Measurements from ENCODE around the gene FANCC. TPM values are rescaled to one million over a fixed set of nuclear protein-coding genes. Genes with fewer than 3 reads are reported as not detected.

FANCC gene
- total RNA-seq, 2 experiments from 2014 or later = 18.4 to 18.8 TPM

- no peak for DNase-seq
- no peaks in the 10 kb centered on the region for H3K27me3 Mint-ChIP-seq
- H3K27ac Mint-ChIP-seq = no peak overlapping the region
- no peak for ATAC-seq
- H3K36me3 Mint-ChIP-seq = no peaks in the 10 kb centered on the region
- no peaks in the 10 kb centered on the region for H3K9me3 Mint-ChIP-seq (ENCODE audit: low read depth)
- peaks cover 9% of the 10 kb centered on the region for H3K4me1 Mint-ChIP-seq
- CTCF ChIA-PET = interaction anchor here (1.1 kb wide), 1 partner anchor 415 kb away, joined by 3 read pairs; no protein-coding TSS in a partner anchor
- no peak overlapping the region for H3K4me3 Mint-ChIP-seq
Observed at GRCh38 chr9:95095641-95096355, 221.7 kb downstream of the FANCC start.

- Mint-ChIP-seq H3K4me1 (peaks cover 9% of the 10 kb centered on the region), H3K27me3 (no peaks in the 10 kb centered on the region), H3K36me3 (no peaks in the 10 kb centered on the region), H3K9me3 (ENCODE audit: low read depth) (no peaks in the 10 kb centered on the region), H3K4me3 (no peak overlapping the region), H3K27ac (no peak overlapping the region)
- ATAC-seq (no peak), DNase-seq (no peak)
- CTCF ChIA-PET = no interaction called here
Observed at GRCh38 chr9:95094002-95094401, 223.5 kb downstream of the FANCC start.

- Mint-ChIP-seq H3K27ac (no peak overlapping the region), H3K36me3 (no peaks in the 10 kb centered on the region), H3K4me3 (no peak overlapping the region), H3K9me3 (ENCODE audit: low read depth) (no peaks in the 10 kb centered on the region), H3K4me1 (peaks cover 9% of the 10 kb centered on the region), H3K27me3 (no peaks in the 10 kb centered on the region)
- DNase-seq (no peak), ATAC-seq (no peak)
- CTCF ChIA-PET = no interaction called here
Observed at GRCh38 chr9:95093586-95093985, 223.9 kb downstream of the FANCC start.

- H3K27me3 Mint-ChIP-seq = no peaks in the 10 kb centered on the region
- H3K4me3 Mint-ChIP-seq = no peak overlapping the region
- H3K9me3 Mint-ChIP-seq (ENCODE audit: low read depth) = no peaks in the 10 kb centered on the region
- ATAC-seq (no peak), DNase-seq (no peak)
- H3K27ac Mint-ChIP-seq = no peak overlapping the region
- CTCF ChIA-PET = no interaction called here
- H3K4me1 Mint-ChIP-seq = peaks cover 9% of the 10 kb centered on the region
- H3K36me3 Mint-ChIP-seq = no peaks in the 10 kb centered on the region
Observed at GRCh38 chr9:95092262-95093072, 225.0 kb downstream of the FANCC start.

GRCh38 chr9:95091601-95092261, 225.8 kb downstream of the FANCC start:
- Mint-ChIP-seq H3K27me3 (no peaks in the 10 kb centered on the region), H3K36me3 (no peaks in the 10 kb centered on the region), H3K4me3 (no peak overlapping the region), H3K9me3 (ENCODE audit: low read depth) (no peaks in the 10 kb centered on the region), H3K4me1 (peaks cover 9% of the 10 kb centered on the region), H3K27ac (no peak overlapping the region)
- ATAC-seq (no peak), DNase-seq (no peak)
- CTCF ChIA-PET = no interaction called here

GRCh38 chr9:95090871-95091577, 226.5 kb downstream of the FANCC start:
- Mint-ChIP-seq H3K9me3 (ENCODE audit: low read depth) (no peaks in the 10 kb centered on the region), H3K27me3 (no peaks in the 10 kb centered on the region)
- CTCF ChIA-PET = no interaction called here

GRCh38 chr9:95090023-95090791, 227.3 kb downstream of the FANCC start:
- Mint-ChIP-seq H3K4me3 (no peak overlapping the region), H3K27me3 (no peaks in the 10 kb centered on the region), H3K27ac (no peak overlapping the region), H3K36me3 (no peaks in the 10 kb centered on the region), H3K9me3 (ENCODE audit: low read depth) (no peaks in the 10 kb centered on the region), H3K4me1 (peaks cover 9% of the 10 kb centered on the region)
- no peak for ATAC-seq
- DNase-seq = no peak
- CTCF ChIA-PET = no interaction called here

More at GRCh38 chr9:95090871-95091577, 226.5 kb downstream of the FANCC start:
- Mint-ChIP-seq H3K27ac (no peak overlapping the region), H3K4me3 (no peak overlapping the region), H3K4me1 (peaks cover 9% of the 10 kb centered on the region), H3K36me3 (no peaks in the 10 kb centered on the region)
- ATAC-seq = no peak
- DNase-seq = no peak

GRCh38 chr9:95089257-95090022, 228.1 kb downstream of the FANCC start:
- DNase-seq (no peak), ATAC-seq (no peak)
- Mint-ChIP-seq H3K9me3 (ENCODE audit: low read depth) (no peaks in the 10 kb centered on the region), H3K36me3 (no peaks in the 10 kb centered on the region), H3K27me3 (no peaks in the 10 kb centered on the region), H3K4me1 (peaks cover 9% of the 10 kb centered on the region), H3K4me3 (no peak overlapping the region), H3K27ac (no peak overlapping the region)
- CTCF ChIA-PET = interaction anchor here (1.3 kb wide), 1 partner anchor 79 kb away, joined by 4 read pairs; no protein-coding TSS in a partner anchor

- Mint-ChIP-seq H3K27ac (no peak overlapping the region), H3K36me3 (no peaks in the 10 kb centered on the region), H3K9me3 (ENCODE audit: low read depth) (no peaks in the 10 kb centered on the region), H3K4me1 (peaks cover 10% of the 10 kb centered on the region), H3K27me3 (no peaks in the 10 kb centered on the region), H3K4me3 (no peak overlapping the region)
- no peak for ATAC-seq
- CTCF ChIA-PET = interaction anchor here (1.3 kb wide), 1 partner anchor 80 kb away, joined by 4 read pairs; no protein-coding TSS in a partner anchor
- DNase-seq = no peak
Observed at GRCh38 chr9:95088421-95089161, 228.9 kb downstream of the FANCC start.

- CTCF ChIA-PET = interaction anchor here (1.3 kb wide), 1 partner anchor 80 kb away, joined by 4 read pairs; no protein-coding TSS in a partner anchor
- Mint-ChIP-seq H3K4me3 (no peak overlapping the region), H3K36me3 (no peaks in the 10 kb centered on the region), H3K27ac (no peak overlapping the region), H3K4me1 (peaks cover 6% of the 10 kb centered on the region), H3K9me3 (ENCODE audit: low read depth) (no peaks in the 10 kb centered on the region), H3K27me3 (no peaks in the 10 kb centered on the region)
- DNase-seq (no peak), ATAC-seq (peak; percentile 23)
Observed at GRCh38 chr9:95087659-95088242, 229.8 kb downstream of the FANCC start.

- H3K36me3 Mint-ChIP-seq = no peaks in the 10 kb centered on the region
- CTCF ChIA-PET = no interaction called here
Observed at GRCh38 chr9:95086564-95086955, 230.9 kb downstream of the FANCC start.

More at GRCh38 chr9:95086564-95086955, 230.9 kb downstream of the FANCC start:
- H3K4me3 Mint-ChIP-seq = no peak overlapping the region
- no peaks in the 10 kb centered on the region for H3K27me3 Mint-ChIP-seq
- no peak for ATAC-seq
- no peak for DNase-seq
- no peak overlapping the region for H3K27ac Mint-ChIP-seq
- no peaks in the 10 kb centered on the region for H3K9me3 Mint-ChIP-seq (ENCODE audit: low read depth)
- H3K4me1 Mint-ChIP-seq = peaks cover 1% of the 10 kb centered on the region
